GM19438 (cell line): ENCODE measurements around the gene ZNF493.

Source experiments
- ATAC-seq: cut with Tn5 transposase; IDR thresholded peaks from one replicate; pipeline ENCODE4 v1.9.1; 2021; ENCODE audit warnings: low read depth; ENCODE audit not compliant: unreplicated experiment

Gene ZNF493

GRCh38 chr19:21396893-21397572, at the start of gene ZNF493:
TSS of gene ZNF493 (plus strand) at chr19:21397133. CDS start at chr19:21397238, 105 bp downstream.
- peak; percentile 100 for ATAC-seq

GRCh38 chr19:21352830-21353229, 44.1 kb upstream of the ZNF493 start:
- no peak for ATAC-seq

- ATAC-seq: peak; percentile 92
Observed at GRCh38 chr19:21358768-21359451, 38.0 kb upstream of the ZNF493 start, which contains the start of gene ZNF738. TSS of gene ZNF738 (plus strand) at chr19:21359000. CDS start at chr19:21359141, 141 bp downstream.

- ATAC-seq: no peak
Observed at GRCh38 chr19:21362291-21362690, 34.6 kb upstream of the ZNF493 start.

DNA sequence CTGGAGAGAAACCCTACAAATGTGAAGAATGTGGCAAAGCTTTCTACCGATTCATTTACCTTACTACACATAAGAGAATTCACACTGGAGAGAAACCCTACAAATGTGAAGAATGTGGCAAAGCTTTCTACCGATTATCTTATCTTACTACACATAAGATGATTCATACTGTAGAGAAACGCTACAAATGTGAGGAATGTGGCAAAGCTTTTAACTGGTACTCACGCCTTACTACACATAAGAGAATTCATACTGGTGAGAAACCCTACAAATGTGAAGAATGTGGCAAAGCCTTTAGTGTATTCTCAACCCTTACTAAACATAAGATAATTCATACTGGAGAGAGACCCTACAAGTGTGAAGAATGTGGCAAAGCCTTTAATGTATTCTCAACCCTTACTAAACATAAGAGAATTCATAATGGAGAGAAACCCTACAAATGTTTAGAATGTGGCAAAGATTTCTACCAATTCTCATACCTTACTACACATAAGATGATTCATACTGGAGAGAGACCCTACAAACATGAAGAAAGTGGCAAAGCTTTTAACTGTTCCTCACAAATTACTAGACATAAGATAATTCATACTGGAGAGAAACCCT, 12.9 kb upstream of the ZNF493 start:
- ATAC-seq: no peak

- no peak for ATAC-seq
Observed at GRCh38 chr19:21396121-21396520, 812 bp upstream of the ZNF493 start.

GRCh38 chr19:21398851-21399250, 1.9 kb downstream of the ZNF493 start:
- ATAC-seq: no peak

- ATAC-seq: no peak
Observed at GRCh38 chr19:21402303-21402985, 5.5 kb downstream of the ZNF493 start.

DNA sequence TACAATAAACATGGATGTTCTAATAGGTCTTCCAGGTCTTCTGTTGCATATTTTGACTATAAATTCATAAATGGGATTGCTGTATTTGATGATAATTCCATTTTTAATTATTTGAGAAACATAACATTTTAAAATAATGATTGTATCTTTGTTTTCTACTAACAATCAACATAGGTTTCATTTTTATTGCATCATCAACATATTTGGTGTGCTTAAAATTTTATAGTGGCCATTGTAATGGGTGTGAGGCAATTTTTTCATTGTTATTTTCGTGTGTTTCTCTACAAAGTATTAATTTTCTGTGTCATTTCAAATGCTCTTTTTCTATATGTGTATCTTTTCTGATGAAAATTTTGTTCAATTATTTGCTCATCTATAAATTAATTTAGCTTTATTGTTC, 13.2 kb downstream of the ZNF493 start:
- ATAC-seq: no peak

GRCh38 chr19:21422244-21422643, 25.3 kb downstream of the ZNF493 start:
- ATAC-seq: no peak

DNA sequence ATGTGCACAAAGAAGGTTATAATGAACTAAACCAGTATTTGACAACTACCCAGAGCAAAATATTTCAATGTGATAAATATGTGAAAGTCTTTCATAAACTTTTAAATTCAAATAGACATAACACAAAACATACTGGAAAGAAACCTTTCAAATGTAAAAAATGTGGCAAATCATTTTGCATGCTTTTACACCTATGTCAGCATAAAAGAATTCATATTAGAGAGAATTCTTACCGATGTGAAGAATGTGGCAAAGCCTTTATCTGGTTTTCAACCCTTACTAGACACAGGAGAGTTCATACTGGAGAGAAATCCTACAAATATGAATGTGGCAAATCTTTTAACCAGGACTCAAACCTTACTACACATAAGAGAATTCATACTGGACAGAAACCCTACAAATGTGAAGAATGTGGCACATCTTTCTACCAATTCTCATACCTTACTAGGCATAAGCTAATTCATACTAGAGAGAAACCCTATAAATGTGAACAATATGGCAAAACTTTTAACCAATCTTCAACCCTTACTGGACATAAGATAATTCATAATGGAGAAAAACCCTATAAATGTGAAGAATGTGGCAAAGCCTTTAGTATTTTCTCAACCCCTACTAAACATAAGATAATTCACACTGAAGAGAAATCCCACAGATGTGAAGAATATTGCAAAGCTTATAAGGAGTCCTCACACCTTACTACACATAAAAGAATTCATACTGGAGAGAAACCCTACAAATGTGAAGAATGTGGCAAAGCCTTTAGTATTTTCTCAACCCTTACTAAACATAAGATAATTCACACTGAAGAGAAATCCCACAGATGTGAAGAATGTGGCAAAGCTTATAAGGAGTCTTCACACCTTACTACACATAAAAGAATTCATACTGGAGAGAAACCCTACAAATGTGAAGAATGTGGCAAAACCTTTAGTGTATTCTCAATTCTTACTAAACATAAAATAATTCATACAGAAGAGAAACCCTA, 26.4 kb downstream of the ZNF493 start:
- ATAC-seq: no peak

DNA sequence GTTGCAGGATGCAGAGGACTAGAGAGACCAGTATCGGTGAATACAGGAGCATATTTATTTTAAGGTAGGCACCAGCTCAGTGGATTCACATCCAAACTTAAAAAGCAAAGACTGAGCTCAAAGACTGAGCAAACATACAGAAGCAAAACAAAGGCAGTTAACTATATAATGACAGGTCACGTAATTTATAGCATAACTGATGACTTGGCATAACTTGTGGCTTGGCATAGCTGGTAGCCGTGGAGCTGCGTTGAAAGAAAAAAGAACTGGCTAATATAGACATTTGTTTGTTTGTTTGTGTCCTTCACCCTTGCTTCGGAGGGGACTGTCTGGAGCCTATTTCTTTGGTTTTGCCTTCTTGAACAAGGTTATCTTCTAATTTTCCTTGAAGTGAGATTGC, 33.7 kb downstream of the ZNF493 start:
- ATAC-seq: no peak

- no peak for ATAC-seq
Observed at GRCh38 chr19:21432590-21432989, 35.7 kb downstream of the ZNF493 start.

DNA sequence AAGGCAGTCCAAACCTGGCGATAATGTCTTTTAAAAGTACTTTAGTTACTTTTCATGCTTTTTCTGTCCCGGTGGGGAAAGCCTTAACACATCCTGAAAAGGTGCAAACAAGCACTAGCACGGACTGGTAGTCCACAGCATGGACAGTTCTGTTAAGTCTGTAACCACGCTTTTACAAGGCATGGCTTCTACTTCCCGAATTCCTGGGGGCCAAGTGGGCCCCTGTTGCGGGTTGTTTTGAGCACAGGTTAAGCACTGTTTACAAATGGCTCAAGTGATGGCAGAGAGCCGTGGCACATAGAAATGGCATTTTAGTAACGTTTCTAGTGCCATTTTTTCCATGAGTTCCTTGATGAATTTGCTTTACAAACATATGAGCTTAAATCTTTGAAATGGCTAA, 37.6 kb downstream of the ZNF493 start:
- no peak for ATAC-seq

DNA sequence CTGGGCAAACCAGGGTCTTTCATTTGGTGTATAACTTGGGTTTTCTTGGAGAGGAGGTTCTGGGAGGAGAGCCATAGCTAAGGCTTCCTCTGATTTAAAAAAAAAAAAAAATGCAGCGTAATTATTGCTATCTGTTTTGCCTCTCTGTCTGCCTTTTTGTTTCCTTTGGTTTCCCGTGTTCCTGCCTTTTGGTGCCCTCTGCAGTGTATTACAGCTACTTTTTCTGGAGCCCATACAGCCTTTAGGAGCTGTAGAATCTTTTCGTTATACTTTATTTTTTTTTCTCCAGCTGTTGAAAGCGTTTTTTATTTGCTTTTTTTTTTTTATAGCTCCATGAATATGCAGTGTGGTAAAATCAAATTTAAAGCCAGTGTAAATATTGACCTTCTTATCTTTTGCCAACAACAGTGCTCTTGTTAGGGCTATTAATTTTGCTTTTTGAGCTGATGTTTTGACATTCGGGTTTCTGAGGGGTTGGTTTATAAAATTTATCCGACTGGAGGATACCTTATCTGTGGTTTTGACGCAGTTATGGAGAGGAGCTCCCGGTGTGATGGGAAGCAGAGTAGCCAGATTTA, 38.1 kb downstream of the ZNF493 start:
- no peak for ATAC-seq

- no peak for ATAC-seq
Observed at GRCh38 chr19:21439201-21439751, 42.3 kb downstream of the ZNF493 start.

GRCh38 chr19:21440321-21440720, 43.4 kb downstream of the ZNF493 start:
- ATAC-seq: no peak

DNA sequence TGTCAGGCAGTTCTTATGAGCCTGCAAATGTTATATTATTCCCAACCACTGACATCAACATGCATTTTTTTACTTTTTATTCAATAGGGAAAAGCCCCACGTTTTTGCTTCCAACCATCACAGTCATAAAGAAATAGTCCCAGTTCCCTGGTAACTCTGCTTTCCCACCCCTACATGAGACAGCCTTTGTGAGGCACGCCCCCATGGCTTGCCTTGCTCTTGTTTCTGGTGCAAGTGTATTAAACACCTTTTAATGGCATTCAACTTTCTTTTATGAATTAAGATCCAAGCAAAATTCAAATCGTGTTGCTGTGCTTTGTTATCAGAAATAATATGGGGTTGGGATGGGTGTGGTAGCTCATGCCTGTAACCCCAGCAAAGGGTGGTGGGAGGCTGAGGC, 54.3 kb downstream of the ZNF493 start:
- no peak for ATAC-seq

DNA sequence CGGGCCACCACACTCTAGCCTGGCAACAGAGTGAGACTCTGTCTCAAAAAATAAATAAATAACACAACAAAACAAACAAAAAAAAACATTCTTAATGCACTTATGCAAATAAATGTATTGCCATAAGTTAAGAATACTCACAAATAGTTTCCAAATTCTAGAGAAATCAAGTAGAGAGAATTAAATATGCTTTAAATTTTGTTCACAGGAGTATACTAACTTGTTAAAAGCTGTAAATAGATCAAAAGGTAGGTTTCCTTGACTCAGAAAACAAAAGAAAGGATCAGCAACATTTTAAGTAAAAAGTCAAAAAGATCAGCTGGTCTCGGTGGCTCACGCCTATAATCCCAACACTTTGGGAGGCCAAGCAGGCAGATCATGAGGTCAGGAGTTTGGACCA, 58.0 kb downstream of the ZNF493 start:
- ATAC-seq: no peak
